Large intestine (tissue), 12 donors: ENCODE measurements around the gene GRIN2D. TPM values are rescaled to one million over a fixed set of nuclear protein-coding genes. Genes with fewer than 3 reads are reported as not detected.

Experiments used
- DNase-seq, 2 donors: peaks; one replicate each; pipeline versions ENCODE4 v3.0.0 to v3.0.0-alpha.2; 2013
- H3K27ac ChIP-seq: one replicate; pipeline ENCODE4 v1.5.1; 2013; ENCODE audit warnings: low read length
- H3K27me3 ChIP-seq: 2 replicates; pipeline ENCODE4 v1.6.1; 2013; ENCODE audit warnings: low read length; ENCODE audit not compliant: control insufficient read depth, insufficient read depth
- H3K36me3 ChIP-seq: 2 replicates; pipeline ENCODE4 v1.6.1; 2013; ENCODE audit warnings: low read length; ENCODE audit not compliant: control insufficient read depth, insufficient read depth
- H3K4me1 ChIP-seq: one replicate; pipeline ENCODE4 v1.6.1; 2013; ENCODE audit warnings: low read length; ENCODE audit not compliant: control insufficient read depth, insufficient read depth
- H3K4me3 ChIP-seq: one replicate; pipeline ENCODE4 v1.5.1; 2013; ENCODE audit warnings: low read length
- H3K9me3 ChIP-seq: one replicate; pipeline ENCODE4 v1.6.1; 2013; ENCODE audit warnings: mild to moderate bottlenecking, low read depth, low read length, moderate library complexity; ENCODE audit not compliant: control insufficient read depth
- WGBS: methylation state at CpG from one replicate; pipeline ENCODE4 v1.1.5; 2013; ENCODE audit warnings: low lambda C conversion rate; ENCODE audit not compliant: insufficient coverage; 5-methylcytosine and 5-hydroxymethylcytosine counted together
- long read RNA-seq, 11 donors: transcript quantifications; one replicate each; lab custom pipeline, GENCODE V29; 2026
- polyA plus RNA-seq: library from polyadenylated mRNA; unstranded; fragments of 120-200 nt; gene quantifications from one replicate; pipeline ENCODE4 v1.2.1, GENCODE V29; 2013

Gene GRIN2D
- 0.48 TPM for polyA plus RNA-seq
- long read RNA-seq, donor 1 = 0 reads
- long read RNA-seq, donor 2 = 0 reads
- long read RNA-seq, donor 3 = 0 reads
- long read RNA-seq, donor 4 = 0 reads
- long read RNA-seq, donor 5 = 0 reads
- long read RNA-seq, donor 6 = 0 reads
- long read RNA-seq, donor 7 = 0 reads
- long read RNA-seq, donor 8 = 0 reads
- long read RNA-seq, donor 9 = 0 reads
- long read RNA-seq, donor 10 = 0 reads
- long read RNA-seq, donor 11 = 0 reads

DNA sequence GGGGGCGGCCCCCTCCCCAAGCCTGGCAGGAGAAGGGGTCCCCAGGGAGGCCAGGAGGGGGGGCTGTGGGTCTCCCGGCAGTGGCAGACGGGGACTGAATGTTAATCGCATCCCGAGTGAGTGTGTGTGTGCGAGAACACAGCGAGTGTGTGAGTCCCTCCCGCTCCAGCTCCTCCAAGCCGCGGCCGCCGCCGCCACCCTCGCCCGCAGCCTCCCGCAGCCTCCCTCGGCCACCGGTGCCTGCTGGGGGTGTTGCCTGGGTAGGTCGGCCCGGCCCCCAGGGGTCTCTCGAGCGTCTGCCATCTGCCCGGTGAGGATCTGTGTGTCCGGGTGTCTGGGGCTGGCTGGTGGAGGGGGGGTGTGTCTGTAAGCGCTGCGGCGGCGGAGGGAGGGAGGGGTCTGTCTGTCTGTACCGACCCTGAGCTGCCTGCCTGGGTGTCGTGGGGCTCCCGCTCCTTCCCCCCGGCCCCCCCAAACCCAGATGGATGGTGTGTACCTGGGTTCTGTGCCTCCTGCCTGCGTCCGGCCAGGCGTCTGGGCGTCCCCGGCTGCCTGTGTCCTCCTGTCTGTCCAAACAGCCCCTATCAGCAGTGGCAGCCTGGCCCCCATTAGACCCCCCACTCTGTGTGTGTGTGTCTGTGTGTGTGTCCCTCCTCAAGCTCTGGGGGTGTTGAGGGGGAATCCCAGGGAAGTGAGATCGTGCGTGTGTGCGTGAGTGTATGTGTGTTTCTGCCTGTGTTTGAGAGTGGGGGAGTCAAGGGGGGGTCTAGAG, at the start of gene GRIN2D:
Gene GRIN2D (plus strand): TSS at position 110 of the 772 bp plus-strand sequence. CDS start 4,725 bp downstream, outside the sequence.
- Histone ChIP-seq H3K4me3 (no peak within 1 kb of the TSS), H3K27ac (no peak within 1 kb of the TSS), H3K27me3 (peaks cover 61% of the 10 kb centered on the region), H3K9me3 (peaks cover 8% of the 10 kb centered on the region), H3K4me1 (peaks cover 27% of the 10 kb centered on the region), H3K36me3 (peaks cover 6% of the 10 kb centered on the region)
- peak in 1 of 2 donors; percentile 29 for DNase-seq
- WGBS = no CpG with 5 or more reads among the region's 40 CpGs

- no peak overlapping the region for H3K27ac ChIP-seq
- H3K4me1 ChIP-seq = no peaks in the 10 kb centered on the region
- WGBS = no CpG with 5 or more reads among the region's 6 CpGs
- H3K36me3 ChIP-seq = no peaks in the 10 kb centered on the region
- H3K27me3 ChIP-seq = no peaks in the 10 kb centered on the region
- no peak for DNase-seq
- no peak overlapping the region for H3K4me3 ChIP-seq
- peaks cover 3% of the 10 kb centered on the region for H3K9me3 ChIP-seq
Measured at GRCh38 chr19:48344892-48345291, 48.6 kb upstream of the GRIN2D start.

GRCh38 chr19:48346191-48346590, 47.3 kb upstream of the GRIN2D start:
- Histone ChIP-seq H3K27ac (no peak overlapping the region), H3K36me3 (no peaks in the 10 kb centered on the region), H3K27me3 (no peaks in the 10 kb centered on the region), H3K4me1 (no peaks in the 10 kb centered on the region), H3K4me3 (no peak overlapping the region), H3K9me3 (peaks cover 3% of the 10 kb centered on the region)
- 100% methylated on average over 2 of the region's 2 CpGs for WGBS
- DNase-seq = no peak

DNA sequence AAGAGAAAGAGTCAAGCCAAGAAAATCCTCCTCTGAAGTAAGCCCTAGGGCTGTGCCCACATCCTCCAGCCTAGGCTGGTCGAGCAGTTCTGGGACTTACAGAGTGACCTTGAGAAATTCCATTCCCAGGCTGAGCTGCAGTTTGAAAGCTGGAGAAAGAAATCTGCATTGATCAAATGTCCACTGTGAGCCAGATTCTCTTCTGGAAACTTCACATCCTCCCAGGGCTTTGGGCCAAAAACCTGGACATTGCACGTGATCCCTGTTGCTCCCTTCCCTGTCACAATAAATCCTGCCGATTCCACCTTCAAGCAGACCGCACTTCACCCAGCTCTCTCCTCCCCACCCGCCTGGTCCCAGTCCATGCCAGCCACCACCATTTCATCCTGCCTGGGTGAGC, 45.4 kb upstream of the GRIN2D start:
- no peaks in the 10 kb centered on the region for H3K27me3 ChIP-seq
- H3K4me1 ChIP-seq = no peaks in the 10 kb centered on the region
- WGBS = 50% methylated on average over 2 of the region's 5 CpGs
- DNase-seq = no peak
- no peak overlapping the region for H3K4me3 ChIP-seq
- H3K9me3 ChIP-seq = no peaks in the 10 kb centered on the region
- no peak overlapping the region for H3K27ac ChIP-seq
- H3K36me3 ChIP-seq = no peaks in the 10 kb centered on the region

DNA sequence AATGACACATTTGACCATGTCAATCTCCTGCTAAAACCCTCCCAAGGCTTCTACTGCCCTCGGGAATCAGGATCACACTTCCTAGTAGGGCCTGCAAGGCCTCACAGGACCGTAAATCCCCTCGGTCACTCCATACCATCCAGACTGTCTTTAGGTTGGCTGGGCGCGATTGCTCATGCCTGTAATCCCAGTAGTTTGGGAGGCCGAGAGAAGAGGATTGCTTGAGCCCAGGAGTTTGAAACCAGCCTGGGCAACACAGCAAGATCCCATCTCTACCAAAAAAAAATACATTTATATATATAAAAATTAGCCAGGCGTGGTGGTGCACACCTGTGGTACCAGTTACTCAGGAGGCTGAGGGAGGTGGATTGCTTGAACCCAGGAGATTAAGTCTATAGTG, 44.7 kb upstream of the GRIN2D start:
- no peaks in the 10 kb centered on the region for H3K36me3 ChIP-seq
- H3K9me3 ChIP-seq = no peaks in the 10 kb centered on the region
- DNase-seq = no peak
- no peaks in the 10 kb centered on the region for H3K27me3 ChIP-seq
- no CpG with 5 or more reads among the region's 7 CpGs for WGBS
- H3K27ac ChIP-seq = no peak overlapping the region
- H3K4me3 ChIP-seq = no peak overlapping the region
- H3K4me1 ChIP-seq = no peaks in the 10 kb centered on the region

DNA sequence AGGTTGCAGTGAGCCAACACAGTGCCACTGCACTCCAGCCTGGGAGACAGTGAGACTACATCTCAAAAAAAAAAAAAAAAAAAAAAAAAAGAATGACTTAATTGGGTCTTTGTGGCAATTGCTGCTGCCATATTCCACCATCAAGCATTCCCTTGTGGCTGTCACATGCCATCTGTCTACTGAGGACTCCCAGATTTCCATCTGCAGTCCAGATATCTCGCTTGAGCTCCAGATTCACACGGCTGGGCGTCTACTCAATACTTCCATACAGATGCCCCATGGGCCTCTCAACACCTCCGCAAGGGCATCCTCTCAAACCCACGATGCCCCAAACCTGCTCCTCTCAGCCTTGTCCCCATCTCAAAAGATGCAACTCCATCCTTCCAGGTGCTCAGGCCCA, 42.6 kb upstream of the GRIN2D start:
- H3K9me3 ChIP-seq = no peaks in the 10 kb centered on the region
- no peaks in the 10 kb centered on the region for H3K27me3 ChIP-seq
- DNase-seq = no peak
- no peak overlapping the region for H3K27ac ChIP-seq
- no peaks in the 10 kb centered on the region for H3K36me3 ChIP-seq
- no peaks in the 10 kb centered on the region for H3K4me1 ChIP-seq
- no CpG with 5 or more reads among the region's 5 CpGs for WGBS
- H3K4me3 ChIP-seq = no peak overlapping the region

DNA sequence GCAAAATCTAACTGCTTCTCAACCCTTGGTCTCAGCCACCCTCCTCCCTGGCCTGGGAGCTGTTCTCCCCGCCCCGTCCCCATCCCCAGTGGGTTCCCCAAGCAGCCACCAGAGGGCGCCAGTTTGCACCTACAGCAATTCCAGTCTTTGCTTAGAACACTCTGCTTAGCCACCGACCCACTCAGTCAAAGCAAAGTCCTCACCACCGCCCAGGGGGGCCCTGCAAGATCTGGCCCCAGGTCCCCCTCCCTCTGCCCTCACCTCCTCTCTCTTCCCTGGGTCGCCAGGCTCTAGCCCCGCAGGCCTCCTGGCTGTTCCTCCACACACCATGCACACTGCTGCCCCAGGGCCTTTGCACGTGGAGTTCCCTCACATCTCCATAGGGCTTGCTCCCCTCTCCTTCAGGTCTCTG, 42.1 kb upstream of the GRIN2D start:
- H3K4me3 ChIP-seq = no peak overlapping the region
- DNase-seq = peak; percentile 47 to 54
- H3K27me3 ChIP-seq = no peaks in the 10 kb centered on the region
- no peaks in the 10 kb centered on the region for H3K36me3 ChIP-seq
- no peaks in the 10 kb centered on the region for H3K9me3 ChIP-seq
- WGBS = 50% methylated on average over 2 of the region's 8 CpGs
- no peak overlapping the region for H3K27ac ChIP-seq
- H3K4me1 ChIP-seq = no peaks in the 10 kb centered on the region

DNA sequence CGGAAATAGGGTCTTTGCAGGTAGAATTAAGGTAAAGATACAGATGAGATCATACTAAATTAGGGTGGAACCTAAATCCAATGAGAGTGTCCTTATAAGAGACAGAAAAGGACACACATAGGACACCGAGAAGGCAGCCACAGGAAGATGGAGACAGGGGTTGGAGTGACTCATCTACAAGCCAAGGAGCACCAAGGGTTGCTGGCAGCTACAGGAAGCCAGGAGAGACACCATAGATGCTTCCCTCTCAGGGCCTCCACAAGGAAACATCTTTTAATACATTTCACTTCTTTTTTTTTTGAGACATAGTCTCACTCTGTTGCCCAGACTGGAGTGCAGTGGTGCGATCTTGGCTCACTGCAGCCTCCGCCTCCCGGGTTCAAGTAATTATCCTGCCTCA, 39.8 kb upstream of the GRIN2D start:
- H3K4me1 ChIP-seq = no peaks in the 10 kb centered on the region
- no peaks in the 10 kb centered on the region for H3K27me3 ChIP-seq
- H3K9me3 ChIP-seq = no peaks in the 10 kb centered on the region
- no peak overlapping the region for H3K27ac ChIP-seq
- H3K36me3 ChIP-seq = no peaks in the 10 kb centered on the region
- no peak overlapping the region for H3K4me3 ChIP-seq
- no CpG with 5 or more reads among the region's 5 CpGs for WGBS
- DNase-seq = no peak

DNA sequence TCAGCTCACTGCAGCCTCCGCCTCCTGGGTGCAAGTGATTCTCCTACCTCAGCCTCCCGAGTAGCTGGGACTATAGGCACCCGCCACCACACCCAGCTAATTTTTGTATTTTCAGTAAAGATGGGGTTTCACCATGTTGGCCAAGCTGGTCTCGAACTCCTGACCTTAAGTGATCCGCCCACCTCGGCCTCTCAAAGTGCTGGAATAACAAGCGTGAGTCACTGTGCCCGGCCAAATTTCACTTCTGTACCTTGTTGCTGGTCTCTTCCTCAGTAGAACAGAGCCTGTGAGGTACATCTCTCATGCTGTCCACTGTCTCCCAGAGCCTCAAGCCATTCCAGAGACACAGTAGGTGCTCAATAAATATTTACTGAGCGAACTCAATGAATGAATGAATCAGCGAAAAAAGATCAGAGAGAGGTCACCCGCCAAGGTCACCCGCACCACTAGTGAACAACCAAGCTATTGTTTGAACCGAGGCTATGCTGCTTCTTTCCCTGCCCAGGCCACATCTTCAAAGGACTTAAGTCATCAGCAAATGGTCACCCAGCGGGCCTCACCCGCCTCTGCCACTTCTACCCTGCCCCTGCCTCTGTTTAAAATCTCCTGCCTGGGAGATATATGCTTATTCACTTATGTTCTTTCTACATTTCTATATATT, 39.0 kb upstream of the GRIN2D start:
- no peaks in the 10 kb centered on the region for H3K27me3 ChIP-seq
- no peak for DNase-seq
- no peaks in the 10 kb centered on the region for H3K4me1 ChIP-seq
- no peak overlapping the region for H3K27ac ChIP-seq
- H3K9me3 ChIP-seq = no peaks in the 10 kb centered on the region
- WGBS = 90% methylated on average over 2 of the region's 15 CpGs
- H3K4me3 ChIP-seq = no peak overlapping the region
- H3K36me3 ChIP-seq = no peaks in the 10 kb centered on the region

DNA sequence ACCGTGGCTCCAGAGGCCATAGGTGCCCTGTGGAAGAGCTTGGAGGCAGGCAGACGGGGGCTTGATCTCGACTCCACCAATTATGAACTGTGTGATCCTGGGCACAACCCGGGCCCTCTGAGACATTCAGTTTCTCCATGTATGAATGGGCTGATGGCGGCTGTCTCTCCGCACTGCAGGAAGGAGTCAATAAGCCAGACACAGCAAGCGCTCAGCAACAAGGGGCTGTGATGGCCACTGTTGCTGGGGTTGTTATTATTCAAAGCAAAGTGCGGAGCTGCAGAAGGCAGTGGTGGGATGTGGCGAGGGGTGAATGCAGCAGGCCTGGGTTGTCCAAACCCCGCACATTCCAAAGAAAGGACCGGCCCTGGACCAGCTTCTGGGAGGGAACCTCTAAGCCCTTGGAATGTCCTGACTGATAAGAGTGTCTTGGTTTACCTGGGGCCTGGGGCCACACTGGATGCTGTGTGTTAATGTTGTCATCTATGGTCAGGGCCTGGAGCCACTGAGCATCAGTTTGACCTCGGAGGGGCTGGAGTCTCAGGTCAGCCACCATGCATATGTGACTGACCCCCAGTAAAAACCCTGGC, 38.0 kb upstream of the GRIN2D start:
- Histone ChIP-seq H3K27me3 (no peaks in the 10 kb centered on the region), H3K9me3 (no peaks in the 10 kb centered on the region), H3K4me1 (no peaks in the 10 kb centered on the region), H3K27ac (no peak overlapping the region), H3K4me3 (no peak overlapping the region), H3K36me3 (no peaks in the 10 kb centered on the region)
- WGBS = no CpG with 5 or more reads among the region's 12 CpGs
- no peak for DNase-seq
